Liver (tissue), 9 donors: ENCODE data around the gene PTCD1. TPM values are rescaled to one million over a fixed set of nuclear protein-coding genes. Genes with fewer than 3 reads are reported as not detected.

ENCODE experiments used
- DNase-seq: peaks from one replicate; pipeline ENCODE4 v3.0.0-alpha.2; 2017; ENCODE audit warnings: low spot score
- H3K27ac ChIP-seq, 2 donors: one replicate each; pipeline ENCODE4 v1.7.0; 2013; ENCODE audit warnings: inconsistent platforms in 2 of 2, low read length in 2 of 2, control low read depth in 1 of 2, low read depth in 1 of 2, mild to moderate bottlenecking in 1 of 2
- H3K27me3 ChIP-seq, 4 donors: one replicate each; pipeline versions ENCODE4 v1.6.1 to v1.7.0; 2013; ENCODE audit warnings: low read length in 3 of 4, inconsistent platforms in 1 of 4, mild to moderate bottlenecking in 1 of 4, moderate library complexity in 1 of 4; ENCODE audit not compliant: control insufficient read depth in 4 of 4, insufficient read depth in 4 of 4
- H3K36me3 ChIP-seq, 4 donors: one replicate each; pipeline versions ENCODE4 v1.6.1 to v1.7.0; 2013; ENCODE audit warnings: low read length in 3 of 4, mild to moderate bottlenecking in 3 of 4, low read depth in 1 of 4, moderate library complexity in 1 of 4; ENCODE audit not compliant: control insufficient read depth in 4 of 4, insufficient read depth in 3 of 4
- H3K4me1 ChIP-seq, 4 donors: one replicate each; pipeline versions ENCODE4 v1.6.1 to v1.7.0; 2013; ENCODE audit warnings: low read length in 3 of 4, mild to moderate bottlenecking in 3 of 4, moderate library complexity in 1 of 4; ENCODE audit not compliant: control insufficient read depth in 4 of 4, insufficient read depth in 4 of 4
- H3K4me3 ChIP-seq, 3 donors: one replicate each; pipeline versions ENCODE4 v1.6.1 to v1.7.0; 2013; ENCODE audit warnings: low read length in 3 of 3, control low read depth in 1 of 3, low read depth in 1 of 3, mild to moderate bottlenecking in 1 of 3
- H3K9ac ChIP-seq, 2 donors: one replicate each; pipeline ENCODE4 v1.7.0; 2013; ENCODE audit warnings: low read length in 2 of 2, mild to moderate bottlenecking in 2 of 2, moderate library complexity in 2 of 2, control low read depth in 1 of 2, low read depth in 1 of 2
- H3K9me3 ChIP-seq, 4 donors: one replicate each; pipeline versions ENCODE4 v1.6.1 to v1.7.0; 2013; ENCODE audit warnings: low read length in 3 of 4; ENCODE audit not compliant: control insufficient read depth in 4 of 4
- ATF3 ChIP-seq: IDR thresholded peaks from 2 replicates; pipeline ENCODE4 v1.6.1; 2016; ENCODE audit warnings: antibody characterized with exemption
- CTCF ChIP-seq: fragments of 150-350 bp; IDR thresholded peaks from 2 replicates; pipeline ENCODE4 v1.5.1; 2017; ENCODE audit warnings: improper control_type of control experiment, low read depth, low read length; ENCODE audit not compliant: missing input control
- EGR1 ChIP-seq, 2 donors: IDR thresholded peaks; 2 replicates each; pipeline ENCODE4 v1.6.1; 2016 to 2018; ENCODE audit warnings: antibody characterized with exemption in 2 of 2, low read depth in 2 of 2
- FOXA1 ChIP-seq: IDR thresholded peaks from 2 replicates; pipeline ENCODE4 v1.6.1; 2016; ENCODE audit warnings: antibody characterized with exemption
- FOXA2 ChIP-seq: IDR thresholded peaks from 2 replicates; pipeline ENCODE4 v1.6.1; 2016; ENCODE audit warnings: antibody characterized with exemption
- GABPA ChIP-seq, 2 donors: IDR thresholded peaks in 1 of 2; conservative IDR thresholded peaks in 1 of 2; 2 replicates each; pipeline ENCODE4 v1.6.1; 2016; ENCODE audit warnings: antibody characterized with exemption in 2 of 2, mild to moderate bottlenecking in 1 of 2, moderate library complexity in 1 of 2
- HNF4A ChIP-seq, 2 donors: conservative IDR thresholded peaks; 2 replicates each; pipeline ENCODE4 v1.6.1; 2016; ENCODE audit warnings: antibody characterized with exemption in 2 of 2, mild to moderate bottlenecking in 2 of 2
- HNF4G ChIP-seq: IDR thresholded peaks from 2 replicates; pipeline ENCODE4 v1.6.1; 2016; ENCODE audit warnings: antibody characterized with exemption
- JUND ChIP-seq, 2 donors: IDR thresholded peaks; 2 replicates each; pipeline ENCODE4 v1.6.1; 2016; ENCODE audit warnings: antibody characterized with exemption in 2 of 2
- MAX ChIP-seq: IDR thresholded peaks from 2 replicates; pipeline ENCODE4 v1.6.1; 2016; ENCODE audit warnings: antibody characterized with exemption
- NR2F2 ChIP-seq: IDR thresholded peaks from 2 replicates; pipeline ENCODE4 v1.6.1; 2016; ENCODE audit warnings: antibody characterized with exemption
- RAD21 ChIP-seq, 2 donors: IDR thresholded peaks; 2 replicates each; pipeline ENCODE4 v1.6.1; 2016; ENCODE audit warnings: antibody characterized with exemption in 2 of 2, mild to moderate bottlenecking in 2 of 2
- REST ChIP-seq: IDR thresholded peaks from 2 replicates; pipeline ENCODE4 v1.6.1; 2016; ENCODE audit warnings: antibody characterized with exemption, mild to moderate bottlenecking
- RXRA ChIP-seq, 2 donors: IDR thresholded peaks; 2 replicates each; pipeline ENCODE4 v1.6.1; 2017 to 2018; ENCODE audit warnings: antibody characterized with exemption in 2 of 2, mild to moderate bottlenecking in 1 of 2
- SP1 ChIP-seq: IDR thresholded peaks from 2 replicates; pipeline ENCODE4 v1.6.1; 2018; ENCODE audit warnings: antibody characterized with exemption, mild to moderate bottlenecking
- TAF1 ChIP-seq: conservative IDR thresholded peaks from 2 replicates; pipeline ENCODE4 v1.6.1; 2016; ENCODE audit warnings: antibody characterized with exemption, mild to moderate bottlenecking
- YY1 ChIP-seq: IDR thresholded peaks from 2 replicates; pipeline ENCODE4 v1.6.1; 2016; ENCODE audit warnings: antibody characterized with exemption, mild to moderate bottlenecking
- ZBTB33 ChIP-seq: IDR thresholded peaks from 2 replicates; pipeline ENCODE4 v1.6.1; 2016; ENCODE audit warnings: antibody characterized with exemption
- WGBS: extraction: QIAGEN DNeasy Blood & Tissue Kit; methylation state at CpG from one replicate; pipeline ENCODE4 v1.1.7; 2013; 5-methylcytosine and 5-hydroxymethylcytosine counted together
- polyA plus RNA-seq, 2 donors: library from polyadenylated mRNA; stranded (reverse) in 1 of 2; unstranded in 1 of 2; fragments of 200-250 nt in 1 of 2; fragments of >200 nt in 1 of 2; fragmentation: Nextera tagmentation in 1 of 2; extraction: Ambion mirVana in 1 of 2; gene quantifications; one replicate each; pipeline versions ENCODE4 v1.2.1 to v1.2.3, GENCODE V29; 2013 to 2015
- total RNA-seq, 2 donors: library from RNA; depleted of rRNA; stranded (reverse); fragments of >200 nt; gene quantifications; one replicate each; pipeline ENCODE4 v1.2.3, GENCODE V29; 2014
- donor health status: healthy.
- donor health status: healthy.
- donor health status: healthy.
- donor health status: healthy.
- donor health status: healthy.

Gene PTCD1
- total and polyA plus RNA-seq, 4 donors, result 3.1 to 4.3 (median 3.8) TPM

- Histone ChIP-seq H3K9ac (no peak overlapping the region), H3K36me3 (peaks cover 7 to 39% (median 10%) of the 10 kb centered on the region in 4 donors), H3K4me3 (no peak overlapping the region), H3K9me3 (no peaks in the 10 kb centered on the region), H3K27ac (no peak overlapping the region), H3K27me3 (no peaks in the 10 kb centered on the region), H3K4me1 (peaks cover 7 to 20% (median 11%) of the 10 kb centered on the region in 4 donors)
- WGBS, result 95% methylated on average over 13 of the region's 13 CpGs
- no peak for TF ChIP-seq MAX
- no peak for TF ChIP-seq FOXA2
- no peak for TF ChIP-seq ATF3
- TF ChIP-seq ZBTB33, result no peak
- TF ChIP-seq JUND (IDR thresholded peaks at IDR 0.05), result no peak
- TF ChIP-seq RAD21 (IDR thresholded peaks at IDR 0.05), result no peak
- no peak for TF ChIP-seq NR2F2
- no peak for TF ChIP-seq CTCF
- no peak for TF ChIP-seq RXRA (IDR thresholded peaks at IDR 0.05)
- DNase-seq, result no peak
Measured at GRCh38 chr7:99389772-99390171, 48.8 kb downstream of the PTCD1 start.

GRCh38 chr7:99387912-99388311, 50.7 kb downstream of the PTCD1 start:
- Histone ChIP-seq H3K36me3 (peaks cover 4 to 34% (median 9%) of the 10 kb centered on the region in 4 donors), H3K4me3 (no peak overlapping the region), H3K9ac (no peak overlapping the region), H3K27ac (no peak overlapping the region), H3K27me3 (no peaks in the 10 kb centered on the region), H3K9me3 (no peaks in the 10 kb centered on the region), H3K4me1 (peaks cover 1 to 11% (median 6%) of the 10 kb centered on the region in 4 donors)
- 97% methylated on average over 20 of the region's 20 CpGs for WGBS
- TF ChIP-seq JUND (IDR thresholded peaks at IDR 0.05) (no peak), EGR1 (IDR thresholded peaks at IDR 0.05; ENCODE audit: low read depth in 2 of 2) (no peak), RAD21 (IDR thresholded peaks at IDR 0.05) (no peak), MAX (no peak), REST (no peak), SP1 (no peak), ATF3 (no peak), FOXA2 (no peak), TAF1 (no peak), HNF4G (no peak), HNF4A (conservative IDR thresholded peaks at IDR 0.05) (no peak), YY1 (no peak), FOXA1 (no peak), NR2F2 (no peak), CTCF (no peak), ZBTB33 (no peak), RXRA (IDR thresholded peaks at IDR 0.05) (no peak), GABPA (IDR thresholded peaks at IDR 0.05 in 1 of 2, conservative IDR thresholded peaks at IDR 0.05 in 1 of 2) (no peak)
- DNase-seq, result no peak
